Spleen (tissue), 13 donors: ENCODE data around the gene ADGRG1. TPM values are rescaled to one million over a fixed set of nuclear protein-coding genes. Genes with fewer than 3 reads are reported as not detected.
A peak's percentile ranks its signal among the peaks of the same experiment; 100 is the strongest.

Source experiments
- DNase-seq: peaks from one replicate; pipeline ENCODE4 v3.0.0-alpha.2; 2020
- H3K27ac ChIP-seq, 8 donors: fragments of 200-600 bp; sonication (generic) in 7 of 8; 1 replicate in 4 of 8; 2 replicates in 4 of 8; pipeline versions ENCODE4 v1.5.0 to v1.8.0; 2016 to 2021; ENCODE audit warnings: inconsistent platforms in 4 of 8, mild to moderate bottlenecking in 4 of 8, moderate library complexity in 1 of 8
- H3K27me3 ChIP-seq, 7 donors: fragments of 200-600 bp; sonication (generic) in 6 of 7; replicated peaks in 1 of 7; 1 replicate in 4 of 7; 2 replicates in 3 of 7; pipeline versions ENCODE4 v1.5.0 to v1.8.0; 2016 to 2021; ENCODE audit warnings: inconsistent platforms in 3 of 7, mild to moderate bottlenecking in 1 of 7
- H3K36me3 ChIP-seq, 6 donors: fragments of 200-600 bp; sonication (generic) in 5 of 6; 1 replicate in 4 of 6; 2 replicates in 2 of 6; pipeline versions ENCODE4 v1.5.0 to v1.8.0; 2016 to 2021; ENCODE audit warnings: inconsistent platforms in 2 of 6
- H3K4me1 ChIP-seq, 6 donors: fragments of 200-600 bp; sonication (generic) in 5 of 6; 1 replicate in 3 of 6; 2 replicates in 3 of 6; pipeline versions ENCODE4 v1.5.0 to v1.8.0; 2016 to 2021; ENCODE audit warnings: inconsistent platforms in 3 of 6
- H3K4me3 ChIP-seq, 8 donors: fragments of 200-600 bp; sonication (generic) in 7 of 8; 1 replicate in 4 of 8; 2 replicates in 4 of 8; pipeline versions ENCODE4 v1.5.0 to v1.8.0; 2016 to 2021; ENCODE audit warnings: inconsistent platforms in 4 of 8, mild to moderate bottlenecking in 4 of 8, moderate library complexity in 2 of 8
- H3K9me3 ChIP-seq, 8 donors: fragments of 200-600 bp; sonication (generic) in 7 of 8; 1 replicate in 4 of 8; 2 replicates in 4 of 8; pipeline versions ENCODE4 v1.5.0 to v1.8.0; 2016 to 2021; ENCODE audit warnings: inconsistent platforms in 4 of 8
- CTCF ChIP-seq, 11 experiments: fragments of 200-600 bp in 7 of 11; fragments of 450-650 bp in 4 of 11; sonication (generic) in 4 of 11; IDR thresholded peaks in 8 of 11; conservative IDR thresholded peaks in 3 of 11; 1 replicate in 7 of 11; 2 replicates in 4 of 11; pipeline versions ENCODE4 v1.4.0 to v1.8.0; 2016 to 2021; ENCODE audit warnings: antibody characterized with exemption in 11 of 11, inconsistent platforms in 4 of 11, mild to moderate bottlenecking in 1 of 11
- POLR2A ChIP-seq, 3 donors: fragments of 450-650 bp; IDR thresholded peaks; one replicate each; pipeline ENCODE4 v1.5.1; 2017; ENCODE audit warnings: antibody characterized with exemption in 3 of 3, mild to moderate bottlenecking in 1 of 3
- POLR2AphosphoS5 ChIP-seq, 3 donors: sonication (generic); formaldehyde crosslinking; IDR thresholded peaks; one replicate each; pipeline ENCODE4 v1.5.1; 2017; ENCODE audit warnings: antibody characterized with exemption in 3 of 3
- WGBS, 5 donors: extraction: QIAGEN DNeasy Blood & Tissue Kit in 3 of 5; methylation state at CpG; one replicate each; pipeline versions ENCODE4 v1.1.5 to v1.1.7; 2013 to 2018; 5-methylcytosine and 5-hydroxymethylcytosine counted together
- intact Hi-C: fragments of 100-400 bp; cut with DNase I; formaldehyde crosslinking; loops from one replicate; pipeline ENCODE4 v1.15.0; 2023; ENCODE audit warnings: low total_unique reads
- long read RNA-seq, 2 donors: transcript quantifications; one replicate each; lab custom pipeline, GENCODE V29; 2026
- polyA plus RNA-seq, 3 donors: library from polyadenylated mRNA; stranded (reverse); fragments of 200-250 nt; gene quantifications; one replicate each; pipeline ENCODE4 v1.2.1, GENCODE V29; 2013
- total RNA-seq, 7 donors: library from RNA; depleted of rRNA in 3 of 7; stranded (reverse); fragments of >200 nt in 3 of 7; fragmentation: NEBNext Ultra II Directional in 4 of 7; extraction: Animal tissue kit (Norgen Biotek cat#: 25700) in 4 of 7; gene quantifications; one replicate each; pipeline versions ENCODE4 v1.1.0 to v1.2.1, GENCODE V29; 2016 to 2021
- donor health status: healthy with polysubstance abuse.
- donor health status: DM: no; HTN: no; CAD: no; lungs with moderate emphysema.
- donor health status: DM: no; HTN: no; CAD: no.
- donor health status: Bipolar disorder and iron deficiency.
- donor health status: healthy.
- donor health status: DM: no; HTN: no; CAD: no.
- donor health status: DM: yes; HTN: yes; CAD: no.

Gene ADGRG1
- total RNA-seq, result 10 to 100 TPM in 4 of 7 donors, 1 to 10 TPM in 3; 6.9 to 23.7 (median 10.5) TPM
- polyA plus RNA-seq, result 1 to 10 TPM; 1.0 to 2.7 (median 1.2) TPM
- long read RNA-seq, donor 1, result 0 reads
- long read RNA-seq, donor 2, result 0 reads

GRCh38 chr16:57628008-57628781 is at the start of gene ADGRG1:
Gene ADGRG1 (plus strand): TSS chr16:57628630. CDS start chr16:57650288, 21,658 bp downstream.
- WGBS, 5 donors, result 21 to 49% (median 33%) methylated on average over 15 to 32 of the region's 32 CpGs
- peak within 1 kb of the TSS in 2 of 8 donors; percentile 33 to 44 for H3K27ac ChIP-seq
- no peaks in the 10 kb centered on the region for H3K36me3 ChIP-seq
- H3K4me3 ChIP-seq, result peak within 1 kb of the TSS in 2 of 8 donors; percentile 1 to 33
- H3K9me3 ChIP-seq, result no peaks in the 10 kb centered on the region
- intact Hi-C loops, result no loop called here
- H3K4me1 ChIP-seq, result peaks cover 0 to 11% (median 10%) of the 10 kb centered on the region in 6 donors
- H3K27me3 ChIP-seq, result peaks cover 0 to 63% (median 26%) of the 10 kb centered on the region in 7 donors
- no peak for DNase-seq
- no peak for TF ChIP-seq CTCF (IDR thresholded peaks at IDR 0.05 in 8 of 11, conservative IDR thresholded peaks at IDR 0.05 in 3 of 11)
- TF ChIP-seq POLR2AphosphoS5 (IDR thresholded peaks at IDR 0.05), result peak in 1 of 3 donors; percentile 38

- WGBS, 5 donors, result 72 to 85% (median 76%) methylated on average over 2 of the region's 2 CpGs
- peaks cover 4 to 38% (median 23%) of the 10 kb centered on the region in 6 donors for H3K4me1 ChIP-seq
- H3K36me3 ChIP-seq, result peaks cover 0 to 10% (median 0%) of the 10 kb centered on the region in 6 donors
- H3K4me3 ChIP-seq, result no peak overlapping the region
- intact Hi-C loops, result loop anchor here (5.0 kb wide), 1 partner anchor 68 kb away; no protein-coding TSS in a partner anchor
- peak overlapping the region in 3 of 8 donors; percentile 69 to 83 (median 76) for H3K27ac ChIP-seq
- H3K9me3 ChIP-seq, result no peaks in the 10 kb centered on the region
- no peak for TF ChIP-seq POLR2A (IDR thresholded peaks at IDR 0.05)
- no peak for TF ChIP-seq POLR2AphosphoS5 (IDR thresholded peaks at IDR 0.05)
- no peak for TF ChIP-seq CTCF (IDR thresholded peaks at IDR 0.05 in 8 of 11, conservative IDR thresholded peaks at IDR 0.05 in 3 of 11)
- peaks cover 0 to 10% (median 0%) of the 10 kb centered on the region in 7 donors for H3K27me3 ChIP-seq
- no peak for DNase-seq
Measured at GRCh38 chr16:57579361-57579665, 49.1 kb upstream of the ADGRG1 start.

GRCh38 chr16:57585051-57585687 is 43.3 kb upstream of the ADGRG1 start:
- Histone ChIP-seq H3K9me3 (no peaks in the 10 kb centered on the region), H3K27ac (no peak overlapping the region), H3K27me3 (peaks cover 0 to 4% (median 0%) of the 10 kb centered on the region in 7 donors), H3K4me1 (peaks cover 0 to 8% (median 0%) of the 10 kb centered on the region in 6 donors), H3K4me3 (no peak overlapping the region), H3K36me3 (no peaks in the 10 kb centered on the region)
- intact Hi-C loops, result no loop called here
- TF ChIP-seq POLR2AphosphoS5 (IDR thresholded peaks at IDR 0.05) (no peak), CTCF (IDR thresholded peaks at IDR 0.05 in 8 of 11, conservative IDR thresholded peaks at IDR 0.05 in 3 of 11) (no peak), POLR2A (IDR thresholded peaks at IDR 0.05) (no peak)
- DNase-seq, result no peak
- WGBS, 5 donors, result 37 to 56% (median 50%) methylated on average over 3 of the region's 3 CpGs

GRCh38 chr16:57588831-57589230 is 39.6 kb upstream of the ADGRG1 start:
- DNase-seq, result no peak
- Histone ChIP-seq H3K36me3 (no peaks in the 10 kb centered on the region), H3K27ac (peak overlapping the region in 3 of 8 donors; percentile 64 to 79 (median 70)), H3K4me3 (no peak overlapping the region), H3K27me3 (peaks cover 0 to 14% (median 0%) of the 10 kb centered on the region in 7 donors), H3K9me3 (peaks cover 0 to under 1% (median 0%) of the 10 kb centered on the region in 8 donors), H3K4me1 (peaks cover 6 to 38% (median 24%) of the 10 kb centered on the region in 6 donors)
- 71 to 83% (median 74%) methylated on average over 7 of the region's 7 CpGs for WGBS, 5 donors
- intact Hi-C loops, result no loop called here
- no peak for TF ChIP-seq POLR2AphosphoS5 (IDR thresholded peaks at IDR 0.05)
- no peak for TF ChIP-seq CTCF (IDR thresholded peaks at IDR 0.05 in 8 of 11, conservative IDR thresholded peaks at IDR 0.05 in 3 of 11)
- no peak for TF ChIP-seq POLR2A (IDR thresholded peaks at IDR 0.05)
